ENCODE results near the gene ATP10B.

The ATP10B gene

GRCh38 chr5:160769301-160769700 is 82.7 kb downstream of the ATP10B start:
- no peak for DNase-seq (ENCODE audit: low read depth, low spot score)
- no peak overlapping the region for H3K4me3 ChIP-seq (ENCODE audit: low read depth, low read length)
- in situ Hi-C loops (cut with HindIII; ENCODE audit: low sequenced_read_pairs) = no loop called here
- no peak for TF ChIP-seq CTCF (IDR thresholded peaks at IDR 0.05; ENCODE audit: low read depth, low read length)

- no peak for DNase-seq (ENCODE audit: low read depth, low spot score)
- TF ChIP-seq CTCF (IDR thresholded peaks at IDR 0.05; ENCODE audit: low read depth, low read length) = no peak
- in situ Hi-C loops (cut with HindIII; ENCODE audit: low sequenced_read_pairs) = no loop called here
- no peak overlapping the region for H3K4me3 ChIP-seq (ENCODE audit: low read depth, low read length)
Observed at GRCh38 chr5:160767062-160767461, 84.9 kb downstream of the ATP10B start.

GRCh38 chr5:160760008-160760407 is 92.0 kb downstream of the ATP10B start:
- in situ Hi-C loops (cut with HindIII; ENCODE audit: low sequenced_read_pairs) = no loop called here
- no peak for TF ChIP-seq CTCF (IDR thresholded peaks at IDR 0.05; ENCODE audit: low read depth, low read length)
- H3K4me3 ChIP-seq (ENCODE audit: low read depth, low read length) = no peak overlapping the region
- DNase-seq (ENCODE audit: low read depth, low spot score) = no peak

- in situ Hi-C loops (cut with HindIII; ENCODE audit: low sequenced_read_pairs) = no loop called here
- no peak for DNase-seq (ENCODE audit: low read depth, low spot score)
- no peak for TF ChIP-seq CTCF (IDR thresholded peaks at IDR 0.05; ENCODE audit: low read depth, low read length)
- H3K4me3 ChIP-seq (ENCODE audit: low read depth, low read length) = no peak overlapping the region
Observed at GRCh38 chr5:160757194-160757593, 94.8 kb downstream of the ATP10B start.

- in situ Hi-C loops (cut with HindIII; ENCODE audit: low sequenced_read_pairs) = no loop called here
- no peak overlapping the region for H3K4me3 ChIP-seq (ENCODE audit: low read depth, low read length)
- DNase-seq (ENCODE audit: low read depth, low spot score) = no peak
- TF ChIP-seq CTCF (IDR thresholded peaks at IDR 0.05; ENCODE audit: low read depth, low read length) = no peak
Observed at GRCh38 chr5:160750938-160751657, 100.9 kb downstream of the ATP10B start.

GRCh38 chr5:160749682-160750081 is 102.3 kb downstream of the ATP10B start:
- TF ChIP-seq CTCF (IDR thresholded peaks at IDR 0.05; ENCODE audit: low read depth, low read length) = no peak
- DNase-seq (ENCODE audit: low read depth, low spot score) = no peak
- in situ Hi-C loops (cut with HindIII; ENCODE audit: low sequenced_read_pairs) = no loop called here
- no peak overlapping the region for H3K4me3 ChIP-seq (ENCODE audit: low read depth, low read length)

Data from astrocyte of the spinal cord (primary cell).